ENCODE results near the gene ZBTB16.

The ZBTB16 gene

GRCh38 chr11:114174712-114175495 lies 115.4 kb downstream of the ZBTB16 start:
- DNase-seq (ENCODE audit: insufficient read length, low spot score): no peak
- FAIRE-seq: peak; percentile 38

- DNase-seq (ENCODE audit: insufficient read length, low spot score) (no peak), FAIRE-seq (no peak)
These were observed 116.2 kb downstream of the ZBTB16 start for GRCh38 chr11:114175706-114176105.

- FAIRE-seq: no peak
- no peak for DNase-seq (ENCODE audit: insufficient read length, low spot score)
These were observed 116.8 kb downstream of the ZBTB16 start for GRCh38 chr11:114176321-114176720.

- DNase-seq (ENCODE audit: insufficient read length, low spot score) (no peak), FAIRE-seq (no peak)
These were observed 119.1 kb downstream of the ZBTB16 start for GRCh38 chr11:114178656-114179055.

GRCh38 chr11:114179234-114179941 lies 119.9 kb downstream of the ZBTB16 start:
- no peak for DNase-seq (ENCODE audit: insufficient read length, low spot score)
- FAIRE-seq: no peak

GRCh38 chr11:114180301-114181055 lies 121.0 kb downstream of the ZBTB16 start:
- DNase-seq (ENCODE audit: insufficient read length, low spot score) (peak; percentile 54), FAIRE-seq (no peak)

GRCh38 chr11:114181195-114181594 lies 121.7 kb downstream of the ZBTB16 start:
- DNase-seq (ENCODE audit: insufficient read length, low spot score) (no peak), FAIRE-seq (no peak)

GRCh38 chr11:114181752-114182151 lies 122.2 kb downstream of the ZBTB16 start:
- FAIRE-seq: no peak

GRCh38 chr11:114182471-114183043 lies 123.0 kb downstream of the ZBTB16 start:
- DNase-seq (ENCODE audit: insufficient read length, low spot score) (no peak), FAIRE-seq (no peak)

More at GRCh38 chr11:114181752-114182151, 122.2 kb downstream of the ZBTB16 start:
- no peak for DNase-seq (ENCODE audit: insufficient read length, low spot score)

- DNase-seq (ENCODE audit: insufficient read length, low spot score) (no peak), FAIRE-seq (no peak)
These were observed 123.6 kb downstream of the ZBTB16 start for GRCh38 chr11:114183044-114183511.

GRCh38 chr11:114185436-114185835 lies 125.9 kb downstream of the ZBTB16 start:
- no peak for DNase-seq (ENCODE audit: insufficient read length, low spot score)
- FAIRE-seq: no peak

- no peak for FAIRE-seq
- no peak for DNase-seq (ENCODE audit: insufficient read length, low spot score)
These were observed 127.7 kb downstream of the ZBTB16 start for GRCh38 chr11:114187173-114187572.

GRCh38 chr11:114188851-114189570 lies 129.5 kb downstream of the ZBTB16 start:
- DNase-seq (ENCODE audit: insufficient read length, low spot score) (no peak), FAIRE-seq (no peak)

GRCh38 chr11:114190630-114191029 lies 131.1 kb downstream of the ZBTB16 start:
- DNase-seq (ENCODE audit: insufficient read length, low spot score) (no peak), FAIRE-seq (no peak)

- DNase-seq (ENCODE audit: insufficient read length, low spot score) (no peak), FAIRE-seq (no peak)
These were observed 132.4 kb downstream of the ZBTB16 start for GRCh38 chr11:114191893-114192292.

GRCh38 chr11:114192841-114193389 lies 133.4 kb downstream of the ZBTB16 start:
- FAIRE-seq: no peak
- no peak for DNase-seq (ENCODE audit: insufficient read length, low spot score)

- FAIRE-seq: no peak
- DNase-seq (ENCODE audit: insufficient read length, low spot score): no peak
These were observed 134.5 kb downstream of the ZBTB16 start for GRCh38 chr11:114193730-114194679.

GRCh38 chr11:114194702-114195101 lies 135.2 kb downstream of the ZBTB16 start:
- DNase-seq (ENCODE audit: insufficient read length, low spot score): no peak
- FAIRE-seq: no peak

GRCh38 chr11:114195151-114195550 lies 135.6 kb downstream of the ZBTB16 start:
- DNase-seq (ENCODE audit: insufficient read length, low spot score): no peak
- FAIRE-seq: no peak
